A549 (cell line): ENCODE results near the gene SNX14. TPM values are rescaled to one million over a fixed set of nuclear protein-coding genes. Genes with fewer than 3 reads are reported as not detected.

Experiments
- ATAC-seq, 2 experiments: fragments of 200-7000 bp in 1 of 2; fragments of >200 bp in 1 of 2; cut with Nextera tagmentation in 1 of 2; cut with Tn5 transposase in 1 of 2; 3 replicates each; pipeline versions ENCODE4 v1.8.0 to v1.9.1; 2018 to 2020; ENCODE audit warnings: mild to moderate bottlenecking in 1 of 2, moderate library complexity in 1 of 2
- CTCF ChIA-PET: fragments of 300-600 bp; sonication (Branson Sonifier 250); formaldehyde crosslinking; extraction: SDS; loops from one replicate; lab custom pipeline; 2021; ENCODE audit warnings: antibody characterized with exemption, inconsistent platforms; lab: Yijun Ruan, JAX
- POLR2A ChIA-PET: fragments of 350-600 bp; formaldehyde crosslinking; extraction: SDS; loops from one replicate; lab custom pipeline; 2021; ENCODE audit warnings: antibody characterized with exemption, inconsistent platforms; lab: Yijun Ruan, JAX
- DNase-seq, 2 experiments: peaks; one replicate each; pipeline versions ENCODE4 v3.0.0 to v3.0.0-alpha.2; 2011 to 2016; ENCODE audit warnings: low read depth in 1 of 2, low spot score in 1 of 2
- FAIRE-seq: peaks from 2 replicates; lab custom pipeline; 2011; peaks lifted over from hg19 to GRCh38; lab: Jason Lieb, UNC
- H3K27ac ChIP-seq, 2 experiments: fragments of >200 bp; sonication (Bioruptor Twin); formaldehyde crosslinking; 3 replicates each; pipeline ENCODE4 v1.5.1; 2016 to 2017
- H3K4me1 ChIP-seq: fragments of >200 bp; sonication (Bioruptor Twin); formaldehyde crosslinking; 3 replicates; pipeline ENCODE4 v1.6.1; 2016
- H3K4me2 ChIP-seq: fragments of >200 bp; sonication (Bioruptor Twin); formaldehyde crosslinking; 3 replicates; pipeline ENCODE4 v1.6.1; 2016
- H3K4me3 ChIP-seq: fragments of >200 bp; sonication (Bioruptor Twin); formaldehyde crosslinking; 3 replicates; pipeline ENCODE4 v1.5.1; 2016
- H3K9me3 ChIP-seq: fragments of >200 bp; sonication (Bioruptor Twin); formaldehyde crosslinking; 3 replicates; pipeline ENCODE4 v1.6.1; 2016
- CHD4 ChIP-seq: fragments of 200-600 bp; sonication (generic); IDR thresholded peaks from 2 replicates; pipeline ENCODE4 v1.6.1; 2016; ENCODE audit warnings: antibody characterized with exemption, mild to moderate bottlenecking, borderline replicate concordance
- EHMT2 ChIP-seq: fragments of 200-600 bp; sonication (generic); IDR thresholded peaks from 2 replicates; pipeline ENCODE4 v1.6.1; 2016; ENCODE audit warnings: antibody characterized with exemption, low read depth, mild to moderate bottlenecking, moderate library complexity
- EP300 ChIP-seq, 2 experiments: fragments of >200 bp; sonication (Bioruptor Twin); formaldehyde crosslinking; IDR thresholded peaks; 2 replicates in 1 of 2; 3 replicates in 1 of 2; pipeline ENCODE4 v1.6.1; 2016 to 2017
- ESRRA ChIP-seq: fragments of 150-350 bp; IDR thresholded peaks from 2 replicates; pipeline ENCODE4 v1.6.1; 2014; ENCODE audit warnings: mild to moderate bottlenecking, low read length, borderline replicate concordance
- FOSB ChIP-seq: fragments of 250-450 bp; sonication (Bioruptor Pico); IDR thresholded peaks from 2 replicates; pipeline ENCODE4 v1.5.0; 2020; ENCODE audit warnings: mild to moderate bottlenecking, moderate library complexity
- FOSL2 ChIP-seq, 2 experiments: fragments of 450-650 bp in 1 of 2; fragments of >200 bp in 1 of 2; sonication (Bioruptor Twin) in 1 of 2; formaldehyde crosslinking; IDR thresholded peaks; 2 replicates each; pipeline versions ENCODE4 v1.5.0 to v1.6.1; 2016 to 2020; ENCODE audit warnings: mild to moderate bottlenecking in 1 of 2, moderate library complexity in 1 of 2
- HOXA7 ChIP-seq: fragments of 250-450 bp; sonication (Bioruptor Pico); IDR thresholded peaks from 2 replicates; pipeline ENCODE4 v1.5.0; 2020; ENCODE audit warnings: mild to moderate bottlenecking, moderate library complexity
- HOXB13 ChIP-seq: fragments of 250-450 bp; sonication (Bioruptor Pico); IDR thresholded peaks from 2 replicates; pipeline ENCODE4 v1.5.0; 2020; ENCODE audit warnings: low read depth, mild to moderate bottlenecking, moderate library complexity
- HOXB5 ChIP-seq: fragments of 250-450 bp; sonication (Bioruptor Pico); IDR thresholded peaks from 2 replicates; pipeline ENCODE4 v1.5.0; 2020; ENCODE audit warnings: mild to moderate bottlenecking, moderate library complexity
- JUNB ChIP-seq: fragments of >200 bp; sonication (Bioruptor Twin); formaldehyde crosslinking; IDR thresholded peaks from 2 replicates; pipeline ENCODE4 v1.6.1; 2016
- KDM5A ChIP-seq: fragments of 200-600 bp; sonication (generic); IDR thresholded peaks from 2 replicates; pipeline ENCODE4 v1.6.1; 2016; ENCODE audit warnings: antibody characterized with exemption, mild to moderate bottlenecking
- MAFK ChIP-seq: fragments of 450-650 bp; IDR thresholded peaks from 2 replicates; pipeline ENCODE4 v1.6.1; 2014; ENCODE audit not compliant: partially characterized antibody
- POLR2AphosphoS2 ChIP-seq: conservative IDR thresholded peaks from 2 replicates; pipeline ENCODE4 v1.6.1; 2012; ENCODE audit warnings: low read length, improper control_type of control experiment, inconsistent platforms
- RAD21 ChIP-seq, 2 experiments: fragments of >200 bp in 1 of 2; sonication (Bioruptor Twin) in 1 of 2; formaldehyde crosslinking in 1 of 2; IDR thresholded peaks in 1 of 2; conservative IDR thresholded peaks in 1 of 2; 2 replicates in 1 of 2; 3 replicates in 1 of 2; pipeline ENCODE4 v1.6.1; 2012 to 2018; ENCODE audit warnings: inconsistent platforms in 1 of 2
- RARB ChIP-seq: fragments of 250-450 bp; sonication (Bioruptor Pico); IDR thresholded peaks from 2 replicates; pipeline ENCODE4 v1.8.0; 2021; ENCODE audit warnings: mild to moderate bottlenecking, moderate library complexity
- RCOR1 ChIP-seq: fragments of 150-350 bp; IDR thresholded peaks from 2 replicates; pipeline ENCODE4 v1.6.1; 2014; ENCODE audit warnings: antibody characterized with exemption, low read length, low read depth
- RNF2 ChIP-seq: fragments of 200-600 bp; sonication (generic); IDR thresholded peaks from 2 replicates; pipeline ENCODE4 v1.6.1; 2016; ENCODE audit warnings: low read depth, mild to moderate bottlenecking, antibody characterized with exemption, moderate library complexity, borderline replicate concordance
- TFCP2L1 ChIP-seq: fragments of 250-450 bp; sonication (Bioruptor Pico); IDR thresholded peaks from 2 replicates; pipeline ENCODE4 v1.5.0; 2021; ENCODE audit warnings: mild to moderate bottlenecking
- ZFP36 ChIP-seq: fragments of 450-650 bp; IDR thresholded peaks from 2 replicates; pipeline ENCODE4 v1.6.1; 2014; ENCODE audit warnings: borderline replicate concordance; ENCODE audit not compliant: partially characterized antibody
- ZNF302 ChIP-seq: fragments of 250-450 bp; sonication (Bioruptor Pico); IDR thresholded peaks from 2 replicates; pipeline ENCODE4 v1.9.0; 2021; ENCODE audit warnings: inconsistent platforms, mild to moderate bottlenecking, moderate library complexity
- ZSCAN20 ChIP-seq: fragments of 250-450 bp; sonication (Bioruptor Pico); IDR thresholded peaks from 2 replicates; pipeline ENCODE4 v1.8.0; 2022; ENCODE audit warnings: mild to moderate bottlenecking, moderate library complexity
- WGBS: methylation state at CpG from one replicate; pipeline ENCODE4 v1.1.6; 2017; ENCODE audit errors: missing lambda C conversion rate; 5-methylcytosine and 5-hydroxymethylcytosine counted together
- polyA plus RNA-seq, 4 experiments: library from polyadenylated mRNA; depleted of rRNA in 3 of 4; stranded (reverse); fragments of >200 nt; fragmentation: RNase III in 1 of 4; extraction: RNeasy Plus Mini Kit Qiagen cat#74134 plus additional on column Dnase treatment in 1 of 4; gene quantifications; 2 replicates in 3 of 4; 3 replicates in 1 of 4; pipeline ENCODE4 v1.2.3, GENCODE V29; 2011 to 2017
- TF ChIP-seq, protein P1 (sequence below): IDR thresholded peaks from 2 replicates; pipeline ENCODE4 v1.6.1; 2012
- TF ChIP-seq, protein P2 (sequence below): fragments of >200 bp; sonication (Bioruptor Twin); formaldehyde crosslinking; IDR thresholded peaks from 3 replicates; pipeline ENCODE4 v1.6.1; 2016
- TF ChIP-seq, protein P3 (sequence below): fragments of >200 bp; sonication (Bioruptor Twin); formaldehyde crosslinking; IDR thresholded peaks from 2 replicates; pipeline ENCODE4 v1.6.1; 2016
- TF ChIP-seq, protein P4 (sequence below): fragments of >200 bp; sonication (Bioruptor Twin); formaldehyde crosslinking; IDR thresholded peaks from 3 replicates; pipeline ENCODE4 v1.5.1; 2016
- TF ChIP-seq, protein P5 (sequence below): fragments of 250-450 bp; sonication (Bioruptor Pico); IDR thresholded peaks from 2 replicates; pipeline ENCODE4 v1.5.0; 2021; ENCODE audit warnings: mild to moderate bottlenecking, moderate library complexity, borderline replicate concordance

Gene SNX14
- polyA plus RNA-seq, 2 of the 4 experiments (the other 2 are of a cell fraction), result 47.1 to 113 TPM

DNA sequence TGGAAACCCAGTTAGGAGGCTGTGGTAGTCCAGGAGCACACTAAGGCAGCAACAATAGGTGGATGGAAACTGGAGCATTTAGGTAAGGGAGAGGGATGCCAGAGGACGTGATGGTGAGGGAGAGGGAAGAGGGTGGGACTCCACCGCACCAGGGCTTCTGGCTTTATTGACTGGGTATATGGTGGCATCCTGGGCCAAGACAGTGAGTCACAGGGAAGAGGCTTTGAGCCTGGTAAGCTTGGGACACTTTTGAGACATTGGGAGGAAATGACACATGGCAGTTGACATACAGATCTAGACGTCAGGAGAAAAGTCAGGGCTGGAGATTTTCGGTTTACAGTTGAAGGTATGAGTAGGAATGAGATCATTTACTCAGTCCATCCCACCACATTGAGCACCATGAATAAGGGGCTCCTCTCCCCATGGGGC is 128.9 kb downstream of the SNX14 start:
- ChIA-PET CTCF (interaction anchor here (1.0 to 2.6 kb wide), 6 partner anchors 13 to 110 kb away, joined by 3 to 14 read pairs (median 5); no protein-coding TSS in a partner anchor), POLR2A (interaction anchor here (1.3 to 1.9 kb wide), 2 partner anchors 60 to 103 kb away, joined by 4 to 8 read pairs; no protein-coding TSS in a partner anchor)
- no peak for TF ChIP-seq TFCP2L1 (CRISPR knock-in tag)
- TF ChIP-seq HOXB5 (CRISPR knock-in tag), result no peak
- no peak for TF ChIP-seq POLR2AphosphoS2
- TF ChIP-seq, protein P1, sequence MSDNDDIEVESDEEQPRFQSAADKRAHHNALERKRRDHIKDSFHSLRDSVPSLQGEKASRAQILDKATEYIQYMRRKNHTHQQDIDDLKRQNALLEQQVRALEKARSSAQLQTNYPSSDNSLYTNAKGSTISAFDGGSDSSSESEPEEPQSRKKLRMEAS, result 0 out of 2 replicates have a peak, but pooled peaks have one; percentile 32
- no peak for TF ChIP-seq ZSCAN20 (CRISPR knock-in tag)
- TF ChIP-seq EHMT2, result no peak
- TF ChIP-seq KDM5A, result no peak
- no peak for TF ChIP-seq RAD21 (conservative IDR thresholded peaks at IDR 0.05 in 1 of 2, IDR thresholded peaks at IDR 0.05 in 1 of 2)
- no peak for TF ChIP-seq HOXA7 (CRISPR knock-in tag)
- TF ChIP-seq RNF2, result no peak
- no peak for TF ChIP-seq RARB (CRISPR knock-in tag)
- no peak for TF ChIP-seq ZNF302 (CRISPR knock-in tag)
- TF ChIP-seq, protein P2, sequence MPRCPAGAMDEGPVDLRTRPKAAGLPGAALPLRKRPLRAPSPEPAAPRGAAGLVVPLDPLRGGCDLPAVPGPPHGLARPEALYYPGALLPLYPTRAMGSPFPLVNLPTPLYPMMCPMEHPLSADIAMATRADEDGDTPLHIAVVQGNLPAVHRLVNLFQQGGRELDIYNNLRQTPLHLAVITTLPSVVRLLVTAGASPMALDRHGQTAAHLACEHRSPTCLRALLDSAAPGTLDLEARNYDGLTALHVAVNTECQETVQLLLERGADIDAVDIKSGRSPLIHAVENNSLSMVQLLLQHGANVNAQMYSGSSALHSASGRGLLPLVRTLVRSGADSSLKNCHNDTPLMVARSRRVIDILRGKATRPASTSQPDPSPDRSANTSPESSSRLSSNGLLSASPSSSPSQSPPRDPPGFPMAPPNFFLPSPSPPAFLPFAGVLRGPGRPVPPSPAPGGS, result no peak
- TF ChIP-seq, protein P3, sequence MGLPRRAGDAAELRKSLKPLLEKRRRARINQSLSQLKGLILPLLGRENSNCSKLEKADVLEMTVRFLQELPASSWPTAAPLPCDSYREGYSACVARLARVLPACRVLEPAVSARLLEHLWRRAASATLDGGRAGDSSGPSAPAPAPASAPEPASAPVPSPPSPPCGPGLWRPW, result no peak
- TF ChIP-seq, protein P4, sequence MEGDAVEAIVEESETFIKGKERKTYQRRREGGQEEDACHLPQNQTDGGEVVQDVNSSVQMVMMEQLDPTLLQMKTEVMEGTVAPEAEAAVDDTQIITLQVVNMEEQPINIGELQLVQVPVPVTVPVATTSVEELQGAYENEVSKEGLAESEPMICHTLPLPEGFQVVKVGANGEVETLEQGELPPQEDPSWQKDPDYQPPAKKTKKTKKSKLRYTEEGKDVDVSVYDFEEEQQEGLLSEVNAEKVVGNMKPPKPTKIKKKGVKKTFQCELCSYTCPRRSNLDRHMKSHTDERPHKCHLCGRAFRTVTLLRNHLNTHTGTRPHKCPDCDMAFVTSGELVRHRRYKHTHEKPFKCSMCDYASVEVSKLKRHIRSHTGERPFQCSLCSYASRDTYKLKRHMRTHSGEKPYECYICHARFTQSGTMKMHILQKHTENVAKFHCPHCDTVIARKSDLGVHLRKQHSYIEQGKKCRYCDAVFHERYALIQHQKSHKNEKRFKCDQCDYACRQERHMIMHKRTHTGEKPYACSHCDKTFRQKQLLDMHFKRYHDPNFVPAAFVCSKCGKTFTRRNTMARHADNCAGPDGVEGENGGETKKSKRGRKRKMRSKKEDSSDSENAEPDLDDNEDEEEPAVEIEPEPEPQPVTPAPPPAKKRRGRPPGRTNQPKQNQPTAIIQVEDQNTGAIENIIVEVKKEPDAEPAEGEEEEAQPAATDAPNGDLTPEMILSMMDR, result no peak
- TF ChIP-seq HOXB13, result no peak
- TF ChIP-seq RCOR1, result no peak
- no peak for TF ChIP-seq ESRRA
- TF ChIP-seq, protein P5, sequence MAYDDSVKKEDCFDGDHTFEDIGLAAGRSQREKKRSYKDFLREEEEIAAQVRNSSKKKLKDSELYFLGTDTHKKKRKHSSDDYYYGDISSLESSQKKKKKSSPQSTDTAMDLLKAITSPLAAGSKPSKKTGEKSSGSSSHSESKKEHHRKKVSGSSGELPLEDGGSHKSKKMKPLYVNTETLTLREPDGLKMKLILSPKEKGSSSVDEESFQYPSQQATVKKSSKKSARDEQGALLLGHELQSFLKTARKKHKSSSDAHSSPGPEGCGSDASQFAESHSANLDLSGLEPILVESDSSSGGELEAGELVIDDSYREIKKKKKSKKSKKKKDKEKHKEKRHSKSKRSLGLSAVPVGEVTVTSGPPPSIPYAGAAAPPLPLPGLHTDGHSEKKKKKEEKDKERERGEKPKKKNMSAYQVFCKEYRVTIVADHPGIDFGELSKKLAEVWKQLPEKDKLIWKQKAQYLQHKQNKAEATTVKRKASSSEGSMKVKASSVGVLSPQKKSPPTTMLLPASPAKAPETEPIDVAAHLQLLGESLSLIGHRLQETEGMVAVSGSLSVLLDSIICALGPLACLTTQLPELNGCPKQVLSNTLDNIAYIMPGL (CRISPR knock-in tag), result no peak
- TF ChIP-seq FOSL2 (IDR thresholded peaks at IDR 0.05), result no peak
- TF ChIP-seq FOSL2 (CRISPR knock-in tag; IDR thresholded peaks at IDR 0.05), result peak; percentile 31; the same call in 1 of the 2 replicates
- peak; percentile 36; the same call in 1 of the 2 replicates for TF ChIP-seq JUNB
- no peak for TF ChIP-seq FOSB
- TF ChIP-seq CHD4, result no peak
- no peak for TF ChIP-seq ZFP36
- TF ChIP-seq EP300 (IDR thresholded peaks at IDR 0.05), result 0 out of 5 replicates have a peak, but pooled peaks of 1 of the 2 experiments have one; percentile 14
- TF ChIP-seq MAFK, result no peak
- Histone ChIP-seq H3K4me3 (0 out of 3 replicates have a peak overlapping the region, but pooled peaks have one; percentile 14), H3K4me1 (peaks cover 68% of the 10 kb centered on the region), H3K4me2 (peak overlapping the region; percentile 85), H3K9me3 (no peaks in the 10 kb centered on the region), H3K27ac (peak overlapping the region; percentile 78 to 85)
- DNase-seq (peak; percentile 36 to 54), FAIRE-seq (no peak), ATAC-seq (peak; percentile 57 to 75; a peak in 5 of 6 replicates)
- WGBS, result 0% methylated on average over 4 of the region's 4 CpGs
